HEK293 (cell line): ENCODE results near the gene RAB5IF.

ENCODE experiments used
- KLF16 ChIP-seq: fragments of 450-650 bp; formaldehyde crosslinking; IDR thresholded peaks from 2 replicates; pipeline ENCODE4 v1.5.1; 2017; ENCODE audit warnings: missing biosample characterization, missing genetic modification characterization
- MEIS1 ChIP-seq: sonication (generic); formaldehyde crosslinking; IDR thresholded peaks from 2 replicates; pipeline ENCODE4 v1.8.1; 2022; ENCODE audit warnings: missing genetic modification reagents, mild to moderate bottlenecking, borderline replicate concordance
- SALL2 ChIP-seq: fragments of 450-650 bp; formaldehyde crosslinking; IDR thresholded peaks from 2 replicates; pipeline ENCODE4 v1.5.0; 2017; ENCODE audit warnings: missing biosample characterization, mild to moderate bottlenecking, missing genetic modification characterization, borderline replicate concordance
- ZEB2 ChIP-seq: fragments of 450-650 bp; formaldehyde crosslinking; IDR thresholded peaks from 2 replicates; pipeline ENCODE4 v1.5.1; 2016; ENCODE audit warnings: missing biosample characterization, missing genetic modification characterization
- ZFP37 ChIP-seq: fragments of 450-650 bp; formaldehyde crosslinking; IDR thresholded peaks from 2 replicates; pipeline ENCODE4 v1.5.1; 2016; ENCODE audit warnings: missing biosample characterization, missing genetic modification characterization
- ZNF140 ChIP-seq: fragments of 450-650 bp; formaldehyde crosslinking; IDR thresholded peaks from 2 replicates; pipeline ENCODE4 v1.5.1; 2016; ENCODE audit warnings: missing biosample characterization, missing genetic modification characterization
- ZNF157 ChIP-seq: fragments of 450-650 bp; formaldehyde crosslinking; IDR thresholded peaks from 2 replicates; pipeline ENCODE4 v1.5.1; 2016; ENCODE audit warnings: missing biosample characterization, missing genetic modification characterization
- ZNF169 ChIP-seq: fragments of 450-650 bp; formaldehyde crosslinking; IDR thresholded peaks from 2 replicates; pipeline ENCODE4 v1.5.1; 2016; ENCODE audit warnings: missing biosample characterization, missing genetic modification characterization
- ZNF19 ChIP-seq: fragments of 450-650 bp; formaldehyde crosslinking; IDR thresholded peaks from 2 replicates; pipeline ENCODE4; 2016; ENCODE audit warnings: missing biosample characterization, missing genetic modification characterization, low read depth
- ZNF24 ChIP-seq: fragments of 450-650 bp; formaldehyde crosslinking; IDR thresholded peaks from 2 replicates; pipeline ENCODE4 v1.5.1; 2016; ENCODE audit warnings: missing biosample characterization, missing genetic modification characterization
- ZNF324 ChIP-seq: fragments of 450-650 bp; formaldehyde crosslinking; IDR thresholded peaks from 2 replicates; pipeline ENCODE4 v1.5.1; 2016; ENCODE audit warnings: missing biosample characterization, missing genetic modification characterization
- ZNF501 ChIP-seq: fragments of 450-650 bp; formaldehyde crosslinking; IDR thresholded peaks from 2 replicates; pipeline ENCODE4 v1.5.1; 2016; ENCODE audit warnings: missing biosample characterization, missing genetic modification characterization
- ZNF560 ChIP-seq: fragments of 450-650 bp; formaldehyde crosslinking; IDR thresholded peaks from 2 replicates; pipeline ENCODE4 v1.5.1; 2017; ENCODE audit warnings: missing biosample characterization, missing genetic modification characterization, borderline replicate concordance
- ZNF777 ChIP-seq: fragments of 450-650 bp; formaldehyde crosslinking; IDR thresholded peaks from 2 replicates; pipeline ENCODE4 v1.5.1; 2017; ENCODE audit warnings: missing biosample characterization, missing genetic modification characterization, borderline replicate concordance
- ZNF791 ChIP-seq: fragments of 450-650 bp; formaldehyde crosslinking; IDR thresholded peaks from 2 replicates; pipeline ENCODE4 v1.5.1; 2016; ENCODE audit warnings: missing biosample characterization, missing genetic modification characterization
- ZNF830 ChIP-seq: fragments of 450-650 bp; IDR thresholded peaks from 2 replicates; pipeline ENCODE4 v1.5.0; 2018; ENCODE audit warnings: missing biosample characterization, missing genetic modification characterization, low read depth, mild to moderate bottlenecking, moderate library complexity
- ZSCAN16 ChIP-seq: fragments of 450-650 bp; formaldehyde crosslinking; IDR thresholded peaks from 2 replicates; pipeline ENCODE4 v1.5.1; 2016; ENCODE audit warnings: missing biosample characterization, missing genetic modification characterization
- TF ChIP-seq, protein P1 (sequence below): fragments of 450-650 bp; formaldehyde crosslinking; IDR thresholded peaks from 2 replicates; pipeline ENCODE4 v1.5.1; 2016; ENCODE audit warnings: missing biosample characterization, missing genetic modification characterization, borderline replicate concordance
- TF ChIP-seq, protein P2 (sequence below): fragments of 450-650 bp; formaldehyde crosslinking; IDR thresholded peaks from 2 replicates; pipeline ENCODE4 v1.5.1; 2016; ENCODE audit warnings: missing biosample characterization, missing genetic modification characterization, borderline replicate concordance
- TF ChIP-seq, protein P3 (sequence below): fragments of 450-650 bp; formaldehyde crosslinking; IDR thresholded peaks from 2 replicates; pipeline ENCODE4 v1.5.1; 2016; ENCODE audit warnings: missing biosample characterization, missing genetic modification characterization
- TF ChIP-seq, protein P4 (sequence below): fragments of 450-650 bp; formaldehyde crosslinking; IDR thresholded peaks from 2 replicates; pipeline ENCODE4 v1.5.1; 2017; ENCODE audit warnings: missing biosample characterization, missing genetic modification characterization
- TF ChIP-seq, protein P5 (sequence below): fragments of 450-650 bp; formaldehyde crosslinking; IDR thresholded peaks from 2 replicates; pipeline ENCODE4 v1.5.1; 2016; ENCODE audit warnings: missing biosample characterization, missing genetic modification characterization
- TF ChIP-seq, protein P6 (sequence below): fragments of 450-650 bp; formaldehyde crosslinking; IDR thresholded peaks from 2 replicates; pipeline ENCODE4; 2016; ENCODE audit warnings: missing biosample characterization, missing genetic modification characterization
- TF ChIP-seq, protein P7 (sequence below): fragments of 450-650 bp; formaldehyde crosslinking; IDR thresholded peaks from 2 replicates; pipeline ENCODE4 v1.5.1; 2016; ENCODE audit warnings: missing biosample characterization, missing genetic modification characterization

Gene RAB5IF

DNA sequence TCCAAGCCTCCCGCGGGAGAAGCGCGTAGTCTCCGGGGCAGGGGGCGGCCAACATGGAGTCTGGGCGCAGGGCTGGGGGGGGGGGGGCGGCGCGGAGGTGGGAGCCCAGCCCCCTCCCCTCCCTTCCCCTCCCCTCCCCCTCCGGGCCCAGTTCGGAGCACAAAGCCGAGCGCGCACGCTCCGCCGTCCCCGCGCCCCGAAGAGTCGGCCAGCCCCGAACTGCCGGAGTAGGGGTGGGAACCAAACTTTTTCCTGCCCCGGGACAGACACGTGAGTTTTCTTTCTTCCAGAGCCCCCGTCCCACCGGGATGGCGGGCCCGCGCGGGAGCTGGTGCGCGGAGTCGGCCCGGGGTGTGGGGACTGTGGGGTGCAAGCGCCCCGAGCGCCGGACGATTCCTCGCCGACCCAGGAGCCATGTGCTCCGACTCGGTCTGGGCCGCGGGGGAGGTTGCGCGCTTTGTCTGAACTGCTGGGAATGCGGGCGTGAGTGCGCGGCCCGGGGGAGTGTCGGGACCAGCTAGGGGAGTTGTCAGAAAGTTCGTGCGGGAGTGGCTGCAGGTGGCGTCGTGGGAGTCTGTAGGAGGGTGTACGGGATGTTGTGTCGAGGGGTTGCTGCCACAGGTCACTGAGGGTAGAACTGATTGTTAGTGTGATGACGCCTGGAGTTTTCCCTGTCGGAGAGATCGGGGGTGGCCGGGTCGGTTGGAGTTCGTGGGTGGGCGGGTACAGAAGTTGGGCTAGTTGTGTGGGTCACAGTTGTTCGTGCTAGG is 31.0 kb upstream of the RAB5IF start (continued):
- TF ChIP-seq, protein P1, sequence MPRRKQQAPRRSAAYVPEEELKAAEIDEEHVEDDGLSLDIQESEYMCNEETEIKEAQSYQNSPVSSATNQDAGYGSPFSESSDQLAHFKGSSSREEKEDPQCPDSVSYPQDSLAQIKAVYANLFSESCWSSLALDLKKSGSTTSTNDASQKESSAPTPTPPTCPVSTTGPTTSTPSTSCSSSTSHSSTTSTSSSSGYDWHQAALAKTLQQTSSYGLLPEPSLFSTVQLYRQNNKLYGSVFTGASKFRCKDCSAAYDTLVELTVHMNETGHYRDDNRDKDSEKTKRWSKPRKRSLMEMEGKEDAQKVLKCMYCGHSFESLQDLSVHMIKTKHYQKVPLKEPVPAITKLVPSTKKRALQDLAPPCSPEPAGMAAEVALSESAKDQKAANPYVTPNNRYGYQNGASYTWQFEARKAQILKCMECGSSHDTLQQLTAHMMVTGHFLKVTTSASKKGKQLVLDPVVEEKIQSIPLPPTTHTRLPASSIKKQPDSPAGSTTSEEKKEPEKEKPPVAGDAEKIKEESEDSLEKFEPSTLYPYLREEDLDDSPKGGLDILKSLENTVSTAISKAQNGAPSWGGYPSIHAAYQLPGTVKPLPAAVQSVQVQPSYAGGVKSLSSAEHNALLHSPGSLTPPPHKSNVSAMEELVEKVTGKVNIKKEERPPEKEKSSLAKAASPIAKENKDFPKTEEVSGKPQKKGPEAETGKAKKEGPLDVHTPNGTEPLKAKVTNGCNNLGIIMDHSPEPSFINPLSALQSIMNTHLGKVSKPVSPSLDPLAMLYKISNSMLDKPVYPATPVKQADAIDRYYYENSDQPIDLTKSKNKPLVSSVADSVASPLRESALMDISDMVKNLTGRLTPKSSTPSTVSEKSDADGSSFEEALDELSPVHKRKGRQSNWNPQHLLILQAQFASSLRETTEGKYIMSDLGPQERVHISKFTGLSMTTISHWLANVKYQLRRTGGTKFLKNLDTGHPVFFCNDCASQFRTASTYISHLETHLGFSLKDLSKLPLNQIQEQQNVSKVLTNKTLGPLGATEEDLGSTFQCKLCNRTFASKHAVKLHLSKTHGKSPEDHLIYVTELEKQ (tag by site-specific recombination), result peak; percentile 3; the same call in 1 of the 2 replicates
- TF ChIP-seq ZEB2 (peak; percentile 64), ZNF501 (tag by site-specific recombination) (no peak), ZNF560 (tag by site-specific recombination) (no peak), ZNF19 (tag by site-specific recombination) (no peak), ZSCAN16 (tag by site-specific recombination) (no peak), ZNF169 (tag by site-specific recombination) (no peak), KLF16 (tag by site-specific recombination) (no peak; the same call in 1 of the 2 replicates), ZNF830 (no peak), ZFP37 (tag by site-specific recombination) (peak; percentile 82), ZNF24 (tag by site-specific recombination) (no peak), ZNF140 (tag by site-specific recombination) (no peak), ZNF777 (tag by site-specific recombination) (no peak), SALL2 (no peak), ZNF791 (no peak), MEIS1 (CRISPR knock-in tag) (no peak), ZNF324 (tag by site-specific recombination) (no peak), ZNF157 (tag by site-specific recombination) (no peak)
- TF ChIP-seq, protein P2, sequence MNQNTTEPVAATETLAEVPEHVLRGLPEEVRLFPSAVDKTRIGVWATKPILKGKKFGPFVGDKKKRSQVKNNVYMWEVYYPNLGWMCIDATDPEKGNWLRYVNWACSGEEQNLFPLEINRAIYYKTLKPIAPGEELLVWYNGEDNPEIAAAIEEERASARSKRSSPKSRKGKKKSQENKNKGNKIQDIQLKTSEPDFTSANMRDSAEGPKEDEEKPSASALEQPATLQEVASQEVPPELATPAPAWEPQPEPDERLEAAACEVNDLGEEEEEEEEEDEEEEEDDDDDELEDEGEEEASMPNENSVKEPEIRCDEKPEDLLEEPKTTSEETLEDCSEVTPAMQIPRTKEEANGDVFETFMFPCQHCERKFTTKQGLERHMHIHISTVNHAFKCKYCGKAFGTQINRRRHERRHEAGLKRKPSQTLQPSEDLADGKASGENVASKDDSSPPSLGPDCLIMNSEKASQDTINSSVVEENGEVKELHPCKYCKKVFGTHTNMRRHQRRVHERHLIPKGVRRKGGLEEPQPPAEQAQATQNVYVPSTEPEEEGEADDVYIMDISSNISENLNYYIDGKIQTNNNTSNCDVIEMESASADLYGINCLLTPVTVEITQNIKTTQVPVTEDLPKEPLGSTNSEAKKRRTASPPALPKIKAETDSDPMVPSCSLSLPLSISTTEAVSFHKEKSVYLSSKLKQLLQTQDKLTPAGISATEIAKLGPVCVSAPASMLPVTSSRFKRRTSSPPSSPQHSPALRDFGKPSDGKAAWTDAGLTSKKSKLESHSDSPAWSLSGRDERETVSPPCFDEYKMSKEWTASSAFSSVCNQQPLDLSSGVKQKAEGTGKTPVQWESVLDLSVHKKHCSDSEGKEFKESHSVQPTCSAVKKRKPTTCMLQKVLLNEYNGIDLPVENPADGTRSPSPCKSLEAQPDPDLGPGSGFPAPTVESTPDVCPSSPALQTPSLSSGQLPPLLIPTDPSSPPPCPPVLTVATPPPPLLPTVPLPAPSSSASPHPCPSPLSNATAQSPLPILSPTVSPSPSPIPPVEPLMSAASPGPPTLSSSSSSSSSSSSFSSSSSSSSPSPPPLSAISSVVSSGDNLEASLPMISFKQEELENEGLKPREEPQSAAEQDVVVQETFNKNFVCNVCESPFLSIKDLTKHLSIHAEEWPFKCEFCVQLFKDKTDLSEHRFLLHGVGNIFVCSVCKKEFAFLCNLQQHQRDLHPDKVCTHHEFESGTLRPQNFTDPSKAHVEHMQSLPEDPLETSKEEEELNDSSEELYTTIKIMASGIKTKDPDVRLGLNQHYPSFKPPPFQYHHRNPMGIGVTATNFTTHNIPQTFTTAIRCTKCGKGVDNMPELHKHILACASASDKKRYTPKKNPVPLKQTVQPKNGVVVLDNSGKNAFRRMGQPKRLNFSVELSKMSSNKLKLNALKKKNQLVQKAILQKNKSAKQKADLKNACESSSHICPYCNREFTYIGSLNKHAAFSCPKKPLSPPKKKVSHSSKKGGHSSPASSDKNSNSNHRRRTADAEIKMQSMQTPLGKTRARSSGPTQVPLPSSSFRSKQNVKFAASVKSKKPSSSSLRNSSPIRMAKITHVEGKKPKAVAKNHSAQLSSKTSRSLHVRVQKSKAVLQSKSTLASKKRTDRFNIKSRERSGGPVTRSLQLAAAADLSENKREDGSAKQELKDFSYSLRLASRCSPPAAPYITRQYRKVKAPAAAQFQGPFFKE (tag by site-specific recombination), result no peak
- TF ChIP-seq, protein P3, sequence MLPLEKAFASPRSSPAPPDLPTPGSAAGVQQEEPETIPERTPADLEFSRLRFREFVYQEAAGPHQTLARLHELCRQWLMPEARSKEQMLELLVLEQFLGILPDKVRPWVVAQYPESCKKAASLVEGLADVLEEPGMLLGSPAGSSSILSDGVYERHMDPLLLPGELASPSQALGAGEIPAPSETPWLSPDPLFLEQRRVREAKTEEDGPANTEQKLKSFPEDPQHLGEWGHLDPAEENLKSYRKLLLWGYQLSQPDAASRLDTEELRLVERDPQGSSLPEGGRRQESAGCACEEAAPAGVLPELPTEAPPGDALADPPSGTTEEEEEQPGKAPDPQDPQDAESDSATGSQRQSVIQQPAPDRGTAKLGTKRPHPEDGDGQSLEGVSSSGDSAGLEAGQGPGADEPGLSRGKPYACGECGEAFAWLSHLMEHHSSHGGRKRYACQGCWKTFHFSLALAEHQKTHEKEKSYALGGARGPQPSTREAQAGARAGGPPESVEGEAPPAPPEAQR (tag by site-specific recombination), result no peak
- TF ChIP-seq, protein P4, sequence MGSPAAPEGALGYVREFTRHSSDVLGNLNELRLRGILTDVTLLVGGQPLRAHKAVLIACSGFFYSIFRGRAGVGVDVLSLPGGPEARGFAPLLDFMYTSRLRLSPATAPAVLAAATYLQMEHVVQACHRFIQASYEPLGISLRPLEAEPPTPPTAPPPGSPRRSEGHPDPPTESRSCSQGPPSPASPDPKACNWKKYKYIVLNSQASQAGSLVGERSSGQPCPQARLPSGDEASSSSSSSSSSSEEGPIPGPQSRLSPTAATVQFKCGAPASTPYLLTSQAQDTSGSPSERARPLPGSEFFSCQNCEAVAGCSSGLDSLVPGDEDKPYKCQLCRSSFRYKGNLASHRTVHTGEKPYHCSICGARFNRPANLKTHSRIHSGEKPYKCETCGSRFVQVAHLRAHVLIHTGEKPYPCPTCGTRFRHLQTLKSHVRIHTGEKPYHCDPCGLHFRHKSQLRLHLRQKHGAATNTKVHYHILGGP (tag by site-specific recombination), result no peak
- TF ChIP-seq, protein P5, sequence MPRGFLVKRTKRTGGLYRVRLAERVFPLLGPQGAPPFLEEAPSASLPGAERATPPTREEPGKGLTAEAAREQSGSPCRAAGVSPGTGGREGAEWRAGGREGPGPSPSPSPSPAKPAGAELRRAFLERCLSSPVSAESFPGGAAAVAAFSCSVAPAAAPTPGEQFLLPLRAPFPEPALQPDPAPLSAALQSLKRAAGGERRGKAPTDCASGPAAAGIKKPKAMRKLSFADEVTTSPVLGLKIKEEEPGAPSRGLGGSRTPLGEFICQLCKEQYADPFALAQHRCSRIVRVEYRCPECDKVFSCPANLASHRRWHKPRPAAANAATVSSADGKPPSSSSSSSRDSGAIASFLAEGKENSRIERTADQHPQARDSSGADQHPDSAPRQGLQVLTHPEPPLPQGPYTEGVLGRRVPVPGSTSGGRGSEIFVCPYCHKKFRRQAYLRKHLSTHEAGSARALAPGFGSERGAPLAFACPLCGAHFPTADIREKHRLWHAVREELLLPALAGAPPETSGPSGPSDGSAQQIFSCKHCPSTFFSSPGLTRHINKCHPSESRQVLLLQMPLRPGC (tag by site-specific recombination), result no peak; the same call in 1 of the 2 replicates
- TF ChIP-seq, protein P6, sequence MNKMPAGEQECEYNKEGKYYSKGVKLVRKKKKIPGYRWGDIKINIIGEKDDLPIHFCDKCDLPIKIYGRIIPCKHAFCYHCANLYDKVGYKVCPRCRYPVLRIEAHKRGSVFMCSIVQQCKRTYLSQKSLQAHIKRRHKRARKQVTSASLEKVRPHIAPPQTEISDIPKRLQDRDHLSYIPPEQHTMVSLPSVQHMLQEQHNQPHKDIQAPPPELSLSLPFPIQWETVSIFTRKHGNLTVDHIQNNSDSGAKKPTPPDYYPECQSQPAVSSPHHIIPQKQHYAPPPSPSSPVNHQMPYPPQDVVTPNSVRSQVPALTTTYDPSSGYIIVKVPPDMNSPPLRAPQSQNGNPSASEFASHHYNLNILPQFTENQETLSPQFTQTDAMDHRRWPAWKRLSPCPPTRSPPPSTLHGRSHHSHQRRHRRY (tag by site-specific recombination), result no peak
- TF ChIP-seq, protein P7, sequence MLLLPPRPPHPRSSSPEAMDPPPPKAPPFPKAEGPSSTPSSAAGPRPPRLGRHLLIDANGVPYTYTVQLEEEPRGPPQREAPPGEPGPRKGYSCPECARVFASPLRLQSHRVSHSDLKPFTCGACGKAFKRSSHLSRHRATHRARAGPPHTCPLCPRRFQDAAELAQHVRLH (tag by site-specific recombination), result no peak
